Measurements from ENCODE around the gene LRRC7. TPM values are rescaled to one million over a fixed set of nuclear protein-coding genes. Genes with fewer than 3 reads are reported as not detected.

LRRC7 gene
- total and polyA plus RNA-seq, 2 donors (not counting 1 experiment from before 2014, with no cell fraction given), result 0.03 TPM; not detected in 1

DNA sequence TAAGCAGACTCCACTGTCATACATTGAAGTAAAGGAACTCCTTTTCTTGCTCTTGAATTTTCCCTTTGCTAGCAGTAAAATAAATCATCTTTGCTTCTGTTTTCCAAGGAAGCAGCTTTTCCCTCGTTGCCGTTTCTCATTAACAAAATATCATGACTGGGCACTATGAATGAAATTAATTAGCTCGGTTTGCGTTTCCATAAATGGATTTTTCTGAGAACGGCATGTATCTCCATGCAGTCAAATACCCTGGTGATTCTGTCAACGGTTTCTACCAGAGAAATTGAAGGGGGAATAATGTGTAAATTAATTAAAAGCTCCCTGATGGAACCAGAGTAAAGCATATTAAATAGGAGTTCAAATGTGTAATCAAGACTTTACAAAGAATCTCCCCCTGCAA, 372.5 kb downstream of the LRRC7 start:
- Histone ChIP-seq H3K4me2 (ENCODE audit: extremely low read depth, insufficient read depth, low read length) (no peak overlapping the region), H3K27me3 (ENCODE audit: control insufficient read depth, insufficient read depth, low read length) (no peaks in the 10 kb centered on the region), H4K20me1 (ENCODE audit: control insufficient read depth, extremely low read depth, insufficient read depth, low read length) (no peaks in the 10 kb centered on the region), H3K9ac (ENCODE audit: insufficient read depth, low read length) (no peak overlapping the region), H2AFZ (ENCODE audit: low read length) (no peak overlapping the region), H3K4me3 (replicated peaks in 1 of 4; ENCODE audit: control extremely low read depth in 1 of 4, insufficient read depth in 1 of 4, low read depth in 3 of 4, low read length in 4 of 4) (no peak overlapping the region), H3K36me3 (ENCODE audit: control insufficient read depth, insufficient read depth, low read length) (no peaks in the 10 kb centered on the region), H3K27ac (ENCODE audit: insufficient read depth, low read length) (no peak overlapping the region), H3K79me2 (ENCODE audit: control insufficient read depth, insufficient read depth, low read length) (no peaks in the 10 kb centered on the region), H3K4me1 (ENCODE audit: control insufficient read depth, extremely low read depth, insufficient read depth, low read length) (no peaks in the 10 kb centered on the region), H3K9me3 (ENCODE audit: control insufficient read depth, insufficient read depth, low read depth, low read length) (no peaks in the 10 kb centered on the region)
- DNase-seq (ENCODE audit: low read depth in 2 of 2), result no peak
- TF ChIP-seq EZH2 (IDR thresholded peaks at IDR 0.05; ENCODE audit: low read length, missing control alignments), result no peak
- TF ChIP-seq, protein P1, sequence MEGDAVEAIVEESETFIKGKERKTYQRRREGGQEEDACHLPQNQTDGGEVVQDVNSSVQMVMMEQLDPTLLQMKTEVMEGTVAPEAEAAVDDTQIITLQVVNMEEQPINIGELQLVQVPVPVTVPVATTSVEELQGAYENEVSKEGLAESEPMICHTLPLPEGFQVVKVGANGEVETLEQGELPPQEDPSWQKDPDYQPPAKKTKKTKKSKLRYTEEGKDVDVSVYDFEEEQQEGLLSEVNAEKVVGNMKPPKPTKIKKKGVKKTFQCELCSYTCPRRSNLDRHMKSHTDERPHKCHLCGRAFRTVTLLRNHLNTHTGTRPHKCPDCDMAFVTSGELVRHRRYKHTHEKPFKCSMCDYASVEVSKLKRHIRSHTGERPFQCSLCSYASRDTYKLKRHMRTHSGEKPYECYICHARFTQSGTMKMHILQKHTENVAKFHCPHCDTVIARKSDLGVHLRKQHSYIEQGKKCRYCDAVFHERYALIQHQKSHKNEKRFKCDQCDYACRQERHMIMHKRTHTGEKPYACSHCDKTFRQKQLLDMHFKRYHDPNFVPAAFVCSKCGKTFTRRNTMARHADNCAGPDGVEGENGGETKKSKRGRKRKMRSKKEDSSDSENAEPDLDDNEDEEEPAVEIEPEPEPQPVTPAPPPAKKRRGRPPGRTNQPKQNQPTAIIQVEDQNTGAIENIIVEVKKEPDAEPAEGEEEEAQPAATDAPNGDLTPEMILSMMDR (conservative IDR thresholded peaks at IDR 0.05 in 1 of 2, IDR thresholded peaks at IDR 0.05 in 1 of 2; ENCODE audit: low read depth in 1 of 2, low read length in 2 of 2), result no peak

DNA sequence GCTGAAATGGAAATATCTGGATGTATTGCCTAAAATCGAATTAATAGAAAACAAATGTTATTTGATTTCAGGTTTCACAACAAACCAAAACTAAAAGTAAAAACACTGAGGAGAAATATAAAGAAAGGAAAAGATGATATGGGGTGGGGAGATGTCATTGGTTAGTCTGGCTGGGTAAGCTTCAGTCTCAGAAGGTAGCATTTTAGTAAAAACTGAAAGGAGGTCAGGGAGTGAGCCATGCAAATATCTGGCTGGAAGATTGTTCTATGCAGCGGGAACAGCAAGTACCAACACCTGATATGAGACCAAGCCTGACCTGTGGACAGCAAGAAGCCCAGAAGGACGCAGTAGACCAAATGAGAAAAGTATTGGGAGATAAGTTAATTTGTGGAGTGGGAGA, 373.1 kb downstream of the LRRC7 start:
- no peaks in the 10 kb centered on the region for H3K9me3 ChIP-seq (ENCODE audit: control insufficient read depth, insufficient read depth, low read depth, low read length)
- no peaks in the 10 kb centered on the region for H3K36me3 ChIP-seq (ENCODE audit: control insufficient read depth, insufficient read depth, low read length)
- no peak for DNase-seq (ENCODE audit: low read depth in 2 of 2)
- H3K4me1 ChIP-seq (ENCODE audit: control insufficient read depth, extremely low read depth, insufficient read depth, low read length), result no peaks in the 10 kb centered on the region
- TF ChIP-seq, protein P1 (conservative IDR thresholded peaks at IDR 0.05 in 1 of 2, IDR thresholded peaks at IDR 0.05 in 1 of 2; ENCODE audit: low read depth in 1 of 2, low read length in 2 of 2), result no peak
- TF ChIP-seq EZH2 (IDR thresholded peaks at IDR 0.05; ENCODE audit: low read length, missing control alignments), result no peak
- no peak overlapping the region for H2AFZ ChIP-seq (ENCODE audit: low read length)
- H4K20me1 ChIP-seq (ENCODE audit: control insufficient read depth, extremely low read depth, insufficient read depth, low read length), result no peaks in the 10 kb centered on the region
- H3K9ac ChIP-seq (ENCODE audit: insufficient read depth, low read length), result no peak overlapping the region
- H3K4me3 ChIP-seq (replicated peaks in 1 of 4; ENCODE audit: control extremely low read depth in 1 of 4, insufficient read depth in 1 of 4, low read depth in 3 of 4, low read length in 4 of 4), result no peak overlapping the region
- H3K27me3 ChIP-seq (ENCODE audit: control insufficient read depth, insufficient read depth, low read length), result no peaks in the 10 kb centered on the region
- H3K4me2 ChIP-seq (ENCODE audit: extremely low read depth, insufficient read depth, low read length), result no peak overlapping the region
- H3K79me2 ChIP-seq (ENCODE audit: control insufficient read depth, insufficient read depth, low read length), result no peaks in the 10 kb centered on the region
- no peak overlapping the region for H3K27ac ChIP-seq (ENCODE audit: insufficient read depth, low read length)

DNA sequence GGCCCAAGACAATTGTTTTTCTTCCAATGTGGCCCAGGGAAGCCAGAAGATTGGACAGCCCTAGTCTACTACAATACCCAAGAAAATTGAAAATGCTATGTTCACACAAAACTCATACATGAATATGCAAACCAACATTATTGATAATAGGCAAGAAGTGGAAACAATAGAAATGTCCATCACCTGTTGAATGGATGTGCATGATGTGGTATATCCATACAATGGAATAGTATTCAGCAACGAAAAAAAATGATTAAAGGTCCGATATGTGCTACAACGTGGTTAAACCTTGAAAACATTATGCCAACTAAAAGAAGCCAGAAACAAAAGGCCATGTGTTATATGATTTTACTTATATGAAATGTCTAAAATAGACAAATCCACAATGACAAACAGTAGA, 375.3 kb downstream of the LRRC7 start:
- Histone ChIP-seq H3K4me1 (ENCODE audit: control insufficient read depth, extremely low read depth, insufficient read depth, low read length) (no peaks in the 10 kb centered on the region), H3K4me3 (replicated peaks in 1 of 4; ENCODE audit: control extremely low read depth in 1 of 4, insufficient read depth in 1 of 4, low read depth in 3 of 4, low read length in 4 of 4) (no peak overlapping the region), H3K79me2 (ENCODE audit: control insufficient read depth, insufficient read depth, low read length) (no peaks in the 10 kb centered on the region), H3K9ac (ENCODE audit: insufficient read depth, low read length) (no peak overlapping the region), H3K36me3 (ENCODE audit: control insufficient read depth, insufficient read depth, low read length) (no peaks in the 10 kb centered on the region), H3K9me3 (ENCODE audit: control insufficient read depth, insufficient read depth, low read depth, low read length) (no peaks in the 10 kb centered on the region), H2AFZ (ENCODE audit: low read length) (no peak overlapping the region), H3K4me2 (ENCODE audit: extremely low read depth, insufficient read depth, low read length) (no peak overlapping the region), H3K27me3 (ENCODE audit: control insufficient read depth, insufficient read depth, low read length) (no peaks in the 10 kb centered on the region), H4K20me1 (ENCODE audit: control insufficient read depth, extremely low read depth, insufficient read depth, low read length) (no peaks in the 10 kb centered on the region), H3K27ac (ENCODE audit: insufficient read depth, low read length) (no peak overlapping the region)
- DNase-seq (ENCODE audit: low read depth in 2 of 2), result no peak
- TF ChIP-seq, protein P1 (conservative IDR thresholded peaks at IDR 0.05 in 1 of 2, IDR thresholded peaks at IDR 0.05 in 1 of 2; ENCODE audit: low read depth in 1 of 2, low read length in 2 of 2), result no peak
- TF ChIP-seq EZH2 (IDR thresholded peaks at IDR 0.05; ENCODE audit: low read length, missing control alignments), result no peak

Data from fibroblast of lung (primary cell).